DND-41 (cell line): ENCODE data around the gene PRDM15.

ENCODE experiments used
- ATAC-seq: fragments of 200-7000 bp; cut with Tn5 transposase; 3 replicates; pipeline ENCODE4 v1.9.1; 2021; ENCODE audit warnings: low read depth; ENCODE audit not compliant: insufficient read depth
- DNase-seq: peaks from one replicate; pipeline ENCODE4 v3.0.0-alpha.2; 2020
- H2AFZ ChIP-seq: 2 replicates; pipeline ENCODE4 v1.6.0; 2012; ENCODE audit warnings: low read depth, low read length
- H3K27ac ChIP-seq: 2 replicates; pipeline ENCODE4 v1.5.1; 2012; ENCODE audit warnings: low read length, inconsistent platforms
- H3K27me3 ChIP-seq: fragments of 200-600 bp; sonication (generic); 2 replicates; pipeline ENCODE4 v1.6.0; 2012; ENCODE audit warnings: low read length, mild to moderate bottlenecking, inconsistent platforms; ENCODE audit not compliant: insufficient read depth, poor library complexity
- H3K36me3 ChIP-seq: 2 replicates; pipeline ENCODE4 v1.5.1; 2012; ENCODE audit warnings: low read length, inconsistent platforms; ENCODE audit not compliant: insufficient read depth
- H3K4me1 ChIP-seq: 2 replicates; pipeline ENCODE4 v1.5.1; 2012; ENCODE audit warnings: mild to moderate bottlenecking, low read length; ENCODE audit not compliant: insufficient read depth
- H3K4me2 ChIP-seq: 2 replicates; pipeline ENCODE4 v1.6.0; 2012; ENCODE audit warnings: mild to moderate bottlenecking, moderate library complexity, low read length, inconsistent platforms; ENCODE audit not compliant: insufficient read depth
- H3K4me3 ChIP-seq, 2 experiments: fragments of 200-600 bp in 1 of 2; shearing (Covaris generic) in 1 of 2; 2 replicates each; pipeline ENCODE4 v1.5.1; 2012 to 2016; ENCODE audit warnings: inconsistent platforms in 2 of 2, low read length in 2 of 2, mild to moderate bottlenecking in 2 of 2, low read depth in 1 of 2, moderate library complexity in 1 of 2
- H3K79me2 ChIP-seq: 2 replicates; pipeline ENCODE4 v1.6.0; 2012; ENCODE audit warnings: low read length, inconsistent platforms; ENCODE audit not compliant: insufficient read depth
- H3K9ac ChIP-seq: 2 replicates; pipeline ENCODE4 v1.6.0; 2012; ENCODE audit warnings: low read depth, mild to moderate bottlenecking, inconsistent platforms, low read length, moderate library complexity
- H3K9me3 ChIP-seq: 2 replicates; pipeline ENCODE4 v1.5.1; 2012; ENCODE audit warnings: low read length, moderate library complexity, mild to moderate bottlenecking, inconsistent platforms; ENCODE audit not compliant: insufficient read depth, severe bottlenecking
- H4K20me1 ChIP-seq: 2 replicates; pipeline ENCODE4 v1.6.0; 2012; ENCODE audit warnings: low read length; ENCODE audit not compliant: insufficient read depth
- CTCF ChIP-seq: IDR thresholded peaks from 2 replicates; pipeline ENCODE4 v1.5.1; 2012; ENCODE audit warnings: borderline replicate concordance, low read length, moderate library complexity, mild to moderate bottlenecking; ENCODE audit not compliant: poor library complexity, severe bottlenecking; ENCODE audit errors: extremely low read depth
- EZH2 ChIP-seq: IDR thresholded peaks from 3 replicates; pipeline ENCODE4 v1.6.1; 2012; ENCODE audit warnings: borderline replicate concordance, low read depth, mild to moderate bottlenecking, moderate library complexity, low read length, inconsistent platforms; ENCODE audit not compliant: severe bottlenecking

The PRDM15 gene

DNA sequence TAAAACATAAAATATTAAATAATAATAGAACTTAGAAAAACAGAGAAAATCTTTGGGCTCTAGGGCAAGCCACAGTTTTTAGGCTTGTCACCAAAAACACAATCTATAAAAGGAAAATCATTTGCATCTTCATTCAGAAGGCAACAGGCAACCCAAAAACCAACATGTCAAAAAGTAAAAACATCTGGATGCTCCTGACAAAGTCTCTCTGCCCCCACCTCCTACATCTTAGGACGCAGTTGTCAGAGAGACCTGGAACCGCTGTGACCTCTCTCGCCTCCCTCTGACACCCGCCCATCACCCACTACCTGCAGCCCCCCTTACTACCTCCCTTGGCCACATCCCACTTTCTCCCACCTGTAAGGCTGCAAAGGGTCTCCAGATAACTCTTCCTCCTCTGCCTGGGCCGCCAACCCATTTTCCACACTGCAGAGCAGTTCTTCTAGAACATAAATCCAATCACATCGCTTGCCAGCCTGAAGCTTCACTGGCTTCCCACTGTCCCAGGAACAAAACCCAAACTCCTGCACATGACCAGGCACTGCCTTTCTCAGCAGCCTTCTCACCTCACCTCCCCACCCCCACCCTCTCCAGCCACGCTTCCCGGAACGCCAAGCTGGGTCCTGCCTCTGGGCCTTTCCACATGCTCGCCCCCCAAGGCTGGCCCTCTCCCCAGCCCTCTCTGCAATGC, 14.7 kb downstream of the PRDM15 start:
- H3K9me3 ChIP-seq: no peaks in the 10 kb centered on the region
- H3K9ac ChIP-seq: no peak overlapping the region
- DNase-seq (no peak), ATAC-seq (no peak)
- no peak overlapping the region for H3K4me3 ChIP-seq
- H3K4me2 ChIP-seq: no peak overlapping the region
- H4K20me1 ChIP-seq: peaks cover 37% of the 10 kb centered on the region
- no peak overlapping the region for H2AFZ ChIP-seq
- TF ChIP-seq CTCF: no peak
- TF ChIP-seq EZH2: no peak
- H3K36me3 ChIP-seq: peaks cover 4% of the 10 kb centered on the region
- H3K27me3 ChIP-seq: no peaks in the 10 kb centered on the region
- no peaks in the 10 kb centered on the region for H3K4me1 ChIP-seq
- H3K27ac ChIP-seq: no peak overlapping the region
- H3K79me2 ChIP-seq: peaks cover 73% of the 10 kb centered on the region

DNA sequence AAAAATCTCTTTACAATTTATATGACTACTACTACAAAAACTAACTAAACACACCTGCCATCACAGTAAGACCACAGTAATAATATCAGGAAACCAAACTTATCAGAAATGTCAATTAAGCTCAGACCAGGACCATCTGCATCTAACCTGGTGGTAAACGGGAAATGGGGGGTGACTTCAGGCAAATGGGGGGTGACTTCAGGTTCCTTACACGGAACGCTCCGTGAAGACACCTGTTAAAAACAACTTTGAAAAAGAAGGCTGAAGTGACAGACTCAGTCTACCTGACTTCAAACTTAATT, 15.8 kb downstream of the PRDM15 start:
- Histone ChIP-seq H3K79me2 (peaks cover 73% of the 10 kb centered on the region), H3K4me3 (no peak overlapping the region), H4K20me1 (peaks cover 43% of the 10 kb centered on the region), H3K9ac (no peak overlapping the region), H3K36me3 (peaks cover 15% of the 10 kb centered on the region), H3K4me1 (no peaks in the 10 kb centered on the region), H3K27ac (no peak overlapping the region), H2AFZ (no peak overlapping the region), H3K27me3 (no peaks in the 10 kb centered on the region), H3K4me2 (no peak overlapping the region), H3K9me3 (no peaks in the 10 kb centered on the region)
- DNase-seq: no peak
- TF ChIP-seq EZH2 (no peak), CTCF (no peak)
- no peak for ATAC-seq

GRCh38 chr21:41861987-41862386, 17.2 kb downstream of the PRDM15 start:
- Histone ChIP-seq H3K9ac (no peak overlapping the region), H3K4me1 (no peaks in the 10 kb centered on the region)

More at GRCh38 chr21:41861987-41862386, 17.2 kb downstream of the PRDM15 start:
- DNase-seq (no peak), ATAC-seq (no peak)
- Histone ChIP-seq H3K4me3 (no peak overlapping the region), H4K20me1 (peaks cover 40% of the 10 kb centered on the region), H3K27me3 (no peaks in the 10 kb centered on the region), H3K27ac (no peak overlapping the region), H3K4me2 (no peak overlapping the region), H3K79me2 (peaks cover 63% of the 10 kb centered on the region), H2AFZ (no peak overlapping the region), H3K36me3 (peaks cover 27% of the 10 kb centered on the region), H3K9me3 (no peaks in the 10 kb centered on the region)
- TF ChIP-seq EZH2 (no peak), CTCF (peak; percentile 20)
